HCT116 (cell line): ENCODE data around the gene NCCRP1.

ENCODE experiments used
- RAD21 ChIP-seq: IDR thresholded peaks from 2 replicates; pipeline ENCODE4 v1.6.1; 2012; ENCODE audit warnings: low read depth, mild to moderate bottlenecking
- TF ChIP-seq, protein P1 (sequence below): IDR thresholded peaks from 2 replicates; pipeline ENCODE4 v1.6.1; 2012

DNA sequence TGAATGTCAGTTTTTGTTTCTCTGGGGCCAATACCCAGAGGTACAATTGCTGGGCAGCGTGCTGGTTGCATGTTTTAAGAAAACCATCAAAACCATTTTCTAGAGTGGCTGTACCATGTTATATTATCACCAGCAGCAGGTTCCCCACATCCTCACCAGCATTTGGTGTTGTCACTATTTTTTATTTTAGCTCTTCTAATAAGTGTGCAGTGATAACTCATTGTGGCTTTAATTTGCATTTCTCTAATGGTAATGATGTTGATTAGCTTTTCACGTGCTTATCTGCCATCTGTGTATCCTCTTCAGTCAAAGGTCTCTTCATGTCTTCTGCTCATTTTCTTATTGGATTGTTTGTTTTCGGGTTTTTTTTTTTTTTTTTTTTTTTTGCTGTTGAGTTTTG lies 49.3 kb upstream of the NCCRP1 start:
- TF ChIP-seq, protein P1, sequence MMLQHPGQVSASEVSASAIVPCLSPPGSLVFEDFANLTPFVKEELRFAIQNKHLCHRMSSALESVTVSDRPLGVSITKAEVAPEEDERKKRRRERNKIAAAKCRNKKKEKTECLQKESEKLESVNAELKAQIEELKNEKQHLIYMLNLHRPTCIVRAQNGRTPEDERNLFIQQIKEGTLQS, result no peak
- no peak for TF ChIP-seq RAD21
